NCI-H1417 treated with DMSO at 0.1 percent for 48 hours (cell line): Measurements from ENCODE around the gene CLMN.

Source experiments
- DNase-seq: peaks from one replicate; lab custom pipeline; 2025; lab: John Stamatoyannopoulos, UW

The CLMN gene

DNA sequence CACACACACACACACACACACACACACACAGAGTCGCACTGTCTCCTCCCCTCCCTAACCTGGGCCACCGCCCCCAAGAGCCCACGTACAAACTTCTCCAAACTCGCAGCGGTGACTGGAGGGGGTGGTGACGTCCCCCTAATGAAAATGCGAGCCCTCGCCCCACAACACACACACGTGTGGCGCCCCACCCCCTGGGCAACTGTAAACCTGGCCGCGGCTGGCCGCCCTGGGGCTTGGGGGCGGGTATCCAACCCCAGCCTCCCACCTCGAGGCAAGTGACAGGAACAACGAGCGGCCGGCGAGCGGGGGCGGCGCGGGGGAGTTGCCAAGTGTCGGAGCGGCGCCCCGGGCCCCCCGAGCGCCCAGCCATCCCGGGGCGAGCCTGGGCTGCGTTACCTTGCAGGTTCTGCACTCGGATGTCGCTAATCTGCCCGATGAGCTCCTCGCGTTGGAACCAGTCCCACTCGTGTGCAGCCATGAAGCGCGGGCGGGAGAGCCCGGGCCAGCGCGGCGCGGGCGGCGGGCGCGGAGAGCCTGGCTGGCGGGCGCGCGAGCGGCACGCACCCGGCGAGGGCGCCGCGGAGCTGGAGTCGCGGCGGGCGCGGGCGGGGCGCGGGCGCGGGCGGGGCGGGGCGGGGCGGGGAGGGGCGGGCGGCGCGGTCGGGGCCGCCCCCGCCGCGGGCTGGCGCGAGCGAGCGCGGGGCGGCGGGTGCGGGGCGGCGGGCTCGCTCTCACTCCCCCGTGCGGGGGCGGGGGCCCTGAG, at the start of gene CLMN:
Gene CLMN, minus strand, starts transcription at position 597 of the 766 bp plus-strand sequence. Its CDS starts 116 bp downstream, at position 481.
- DNase-seq, result no peak

GRCh38 chr14:95365401-95365800, 45.7 kb upstream of the CLMN start:
- no peak for DNase-seq

DNA sequence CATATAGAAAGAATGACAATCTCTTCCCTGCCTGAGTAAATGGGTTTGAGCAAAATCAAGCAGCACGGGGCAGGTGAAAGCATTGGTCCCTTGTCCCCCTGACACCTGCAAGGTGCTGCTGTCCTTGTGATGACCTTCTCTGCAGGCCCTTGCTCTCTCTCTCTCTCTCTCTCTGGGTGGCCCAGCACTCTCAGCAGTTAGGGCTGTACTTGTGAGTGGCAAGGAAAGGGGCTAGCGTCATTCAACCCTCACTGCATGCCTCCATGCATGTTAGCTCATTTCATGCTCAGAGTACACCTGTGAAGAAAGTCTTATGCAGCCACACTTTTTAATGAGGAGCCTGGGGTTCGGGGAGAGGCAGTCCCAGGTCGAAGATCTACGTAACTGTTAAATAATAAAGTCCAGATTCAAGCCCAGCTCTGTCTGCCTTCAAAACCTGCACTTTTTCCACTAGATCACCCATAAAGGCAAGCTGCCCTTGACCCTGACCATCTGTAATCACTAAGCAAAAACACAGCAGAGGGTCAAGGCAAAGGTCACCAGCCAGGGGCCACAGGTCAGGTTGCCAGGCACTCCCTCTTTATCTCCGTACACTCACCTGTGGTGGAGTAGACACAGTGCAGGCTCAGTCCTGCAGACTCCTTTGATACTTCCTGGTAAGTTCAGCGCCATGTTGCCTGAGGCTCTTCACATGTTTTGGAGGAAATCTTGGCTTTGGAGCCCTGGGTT, 44.9 kb upstream of the CLMN start:
- DNase-seq, result no peak

- no peak for DNase-seq
Measured at GRCh38 chr14:95363468-95363954, 43.8 kb upstream of the CLMN start.

- no peak for DNase-seq
Measured at GRCh38 chr14:95362138-95362494, 42.4 kb upstream of the CLMN start.

GRCh38 chr14:95361373-95362137, 41.8 kb upstream of the CLMN start:
- no peak for DNase-seq

DNA sequence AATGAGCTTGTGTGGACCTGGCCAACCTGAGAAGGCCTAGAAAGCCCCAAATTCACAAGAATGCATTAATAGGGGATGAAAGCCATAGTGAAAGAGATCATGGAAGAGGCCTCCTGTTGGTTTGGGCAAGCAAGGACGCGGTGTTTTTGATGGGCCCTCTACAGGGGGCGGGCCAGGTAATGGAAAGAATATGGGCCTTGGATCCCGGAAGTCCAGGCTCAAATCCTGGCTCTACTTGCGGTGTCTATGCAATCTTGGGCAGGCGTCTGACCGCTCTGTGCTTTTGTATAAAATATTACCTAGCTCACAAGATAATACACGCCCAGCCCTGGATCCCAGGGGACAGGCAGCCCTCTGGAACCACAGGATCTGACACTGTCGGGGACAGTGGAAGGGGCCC, 41.1 kb upstream of the CLMN start:
- DNase-seq, result no peak

- DNase-seq, result no peak
Measured at GRCh38 chr14:95359994-95360826, 40.5 kb upstream of the CLMN start.

GRCh38 chr14:95356245-95356869, 36.6 kb upstream of the CLMN start:
- no peak for DNase-seq

GRCh38 chr14:95355422-95355821, 35.7 kb upstream of the CLMN start:
- no peak for DNase-seq

DNA sequence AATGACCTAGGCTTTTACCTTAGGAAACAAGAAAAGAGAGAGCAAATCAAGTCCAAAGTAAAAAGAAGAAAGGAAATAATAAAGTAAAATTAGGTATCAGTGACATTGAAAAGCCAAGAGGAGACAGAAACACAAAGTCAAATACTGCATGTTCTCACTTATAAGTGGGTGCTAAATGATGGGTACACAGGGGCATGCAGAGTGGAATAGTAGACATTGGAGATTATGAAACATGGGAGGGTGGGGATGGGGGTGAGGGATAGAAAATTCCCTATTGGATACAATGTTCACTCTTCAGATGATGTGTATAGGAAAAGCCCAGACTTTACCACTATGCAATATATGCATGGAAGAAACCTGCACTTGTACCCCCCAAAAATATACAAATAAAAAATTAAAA, 35.1 kb upstream of the CLMN start:
- DNase-seq, result no peak

- DNase-seq, result no peak
Measured at GRCh38 chr14:95353664-95354063, 34.0 kb upstream of the CLMN start.

- no peak for DNase-seq
Measured at GRCh38 chr14:95353007-95353406, 33.3 kb upstream of the CLMN start.

DNA sequence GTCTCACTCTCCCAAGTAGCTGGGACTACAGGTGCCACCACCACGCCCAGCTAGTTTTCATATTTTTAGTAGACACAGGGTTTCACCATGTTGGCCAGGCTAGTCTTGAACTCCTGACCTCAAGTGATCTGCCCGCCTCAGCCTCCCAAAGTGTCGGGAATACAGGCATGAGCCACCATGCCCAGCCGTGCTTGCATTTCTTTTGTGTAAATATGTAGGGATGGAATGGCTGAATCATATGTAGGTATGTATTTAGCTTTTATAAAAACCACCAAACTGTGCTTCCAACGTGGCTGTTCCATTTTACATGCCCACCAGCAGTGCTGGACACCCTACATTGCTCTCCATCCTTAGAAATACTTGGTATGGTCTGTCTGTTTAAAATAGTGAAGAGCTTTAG, 32.8 kb upstream of the CLMN start:
- DNase-seq, result no peak

- no peak for DNase-seq
Measured at GRCh38 chr14:95349241-95349640, 29.5 kb upstream of the CLMN start.

DNA sequence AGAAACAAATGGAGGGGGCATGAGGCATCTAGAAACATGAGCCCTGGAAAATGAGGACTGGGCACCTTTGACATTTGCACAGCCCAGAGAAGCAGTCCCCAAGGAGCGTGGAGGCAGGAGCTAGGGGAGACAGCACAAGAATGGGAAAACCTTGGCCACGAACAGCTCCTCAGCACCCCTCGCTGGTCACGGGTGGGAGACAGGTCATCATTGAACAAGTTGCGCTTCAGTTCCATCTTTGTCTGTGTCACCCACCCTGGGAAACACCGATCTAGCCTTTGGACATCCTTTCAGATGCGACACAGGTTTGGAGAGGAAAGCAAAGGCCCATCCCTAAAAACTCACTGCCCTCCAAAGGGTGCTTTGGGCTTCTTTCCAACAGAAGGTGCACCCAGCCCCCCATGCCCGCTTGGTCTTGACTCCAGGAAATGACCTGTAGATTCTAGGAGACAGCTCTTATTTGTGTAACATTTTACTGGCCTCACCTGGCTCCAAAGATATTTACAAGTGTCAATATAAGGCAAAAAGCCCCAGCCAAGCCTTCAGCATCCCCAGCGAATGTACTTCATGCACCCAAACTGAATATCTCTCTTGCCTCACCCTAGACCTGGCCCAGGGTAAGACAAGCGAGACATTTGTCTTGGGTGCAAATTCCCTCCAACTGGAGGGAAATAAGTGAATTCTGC, 28.8 kb upstream of the CLMN start:
- no peak for DNase-seq

GRCh38 chr14:95346820-95347219, 27.1 kb upstream of the CLMN start:
- no peak for DNase-seq

DNA sequence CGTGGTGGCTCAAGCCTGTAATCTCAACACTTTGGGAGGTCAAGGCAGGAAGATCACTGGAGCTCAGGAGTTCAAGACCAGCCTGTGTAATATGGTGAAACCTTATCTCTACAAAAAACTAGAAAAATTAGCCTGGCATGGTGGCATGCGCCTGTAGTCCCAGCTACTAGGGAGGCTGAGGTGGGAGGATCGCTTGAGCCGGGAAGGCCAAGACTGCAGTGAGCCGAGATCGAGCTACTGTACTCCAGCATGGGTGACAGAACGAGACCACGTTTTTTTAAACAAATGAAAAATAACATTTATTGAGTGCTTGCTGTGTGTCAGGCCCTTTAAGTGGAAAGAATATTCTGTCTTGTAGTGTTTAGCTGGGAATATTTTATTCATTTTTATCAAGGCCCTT, 26.6 kb upstream of the CLMN start:
- DNase-seq, result no peak

- DNase-seq, result no peak
Measured at GRCh38 chr14:95345032-95345431, 25.3 kb upstream of the CLMN start.

GRCh38 chr14:95344536-95344935, 24.8 kb upstream of the CLMN start:
- DNase-seq, result no peak

- DNase-seq, result no peak
Measured at GRCh38 chr14:95341564-95341963, 21.9 kb upstream of the CLMN start.
